ENCODE results near the gene MAP10. TPM values are rescaled to one million over a fixed set of nuclear protein-coding genes. Genes with fewer than 3 reads are reported as not detected.

Gene MAP10
- total RNA-seq, 1 experiment from 2014 or later: 2.7 TPM

- ChIA-PET POLR2A (no interaction called here), CTCF (no interaction called here)
- H3K27me3 Mint-ChIP-seq (ENCODE audit: low read depth): no peaks in the 10 kb centered on the region; the same call in 1 of the 2 replicates
- DNase-seq (ENCODE audit: low spot score) (no peak), ATAC-seq (no peak)
- H3K36me3 Mint-ChIP-seq: no peaks in the 10 kb centered on the region
- H3K27ac Mint-ChIP-seq: no peak overlapping the region
- H3K4me1 Mint-ChIP-seq: no peaks in the 10 kb centered on the region
- no peak for TF ChIP-seq FOXK1 (CRISPR knock-in tag; IDR thresholded peaks at IDR 0.05)
- no peak for TF ChIP-seq TEAD1 (CRISPR knock-in tag; IDR thresholded peaks at IDR 0.05)
- no peak for TF ChIP-seq EMX1 (CRISPR knock-in tag; IDR thresholded peaks at IDR 0.05)
- no peak for TF ChIP-seq CTCF (IDR thresholded peaks at IDR 0.05)
- no peaks in the 10 kb centered on the region for H3K9me3 Mint-ChIP-seq
- no peak overlapping the region for H3K4me3 Mint-ChIP-seq
Observed at GRCh38 chr1:232851532-232851931, 46.3 kb downstream of the MAP10 start.

GRCh38 chr1:232853994-232854797 is 49.0 kb downstream of the MAP10 start:
- DNase-seq (ENCODE audit: low spot score): no peak
- Mint-ChIP-seq H3K27ac (no peak overlapping the region), H3K9me3 (no peaks in the 10 kb centered on the region), H3K36me3 (no peaks in the 10 kb centered on the region), H3K4me1 (no peaks in the 10 kb centered on the region), H3K4me3 (no peak overlapping the region), H3K27me3 (ENCODE audit: low read depth) (no peaks in the 10 kb centered on the region)
- CTCF ChIA-PET: interaction anchor here (1.0 kb wide), 1 partner anchor 26 kb away, joined by 3 read pairs; no protein-coding TSS in a partner anchor
- POLR2A ChIA-PET: no interaction called here
- ATAC-seq: no peak
- TF ChIP-seq IRF1 (CRISPR knock-in tag; IDR thresholded peaks at IDR 0.05) (no peak), NFYB (CRISPR knock-in tag; conservative IDR thresholded peaks at IDR 0.05; ENCODE audit: low read depth) (no peak), CBFB (CRISPR knock-in tag; IDR thresholded peaks at IDR 0.05; ENCODE audit: low read depth) (no peak), ESRRA (CRISPR knock-in tag; IDR thresholded peaks at IDR 0.05; ENCODE audit: borderline replicate concordance) (no peak), PRDM15 (CRISPR knock-in tag; IDR thresholded peaks at IDR 0.05) (no peak), E2F5 (CRISPR knock-in tag; IDR thresholded peaks at IDR 0.05) (no peak)

GRCh38 chr1:232854798-232855159 is 49.6 kb downstream of the MAP10 start:
- ChIA-PET CTCF (interaction anchor here (1.0 kb wide), 1 partner anchor 26 kb away, joined by 3 read pairs; no protein-coding TSS in a partner anchor), POLR2A (no interaction called here)
- Mint-ChIP-seq H3K4me1 (no peaks in the 10 kb centered on the region), H3K4me3 (no peak overlapping the region), H3K9me3 (no peaks in the 10 kb centered on the region), H3K27me3 (ENCODE audit: low read depth) (no peaks in the 10 kb centered on the region), H3K27ac (no peak overlapping the region), H3K36me3 (no peaks in the 10 kb centered on the region)
- ATAC-seq (no peak), DNase-seq (ENCODE audit: low spot score) (no peak)
- no peak for TF ChIP-seq ZNF425 (CRISPR knock-in tag; conservative IDR thresholded peaks at IDR 0.05)
- no peak for TF ChIP-seq TEAD4 (CRISPR knock-in tag; IDR thresholded peaks at IDR 0.05)
- TF ChIP-seq HMGA2 (CRISPR knock-in tag; IDR thresholded peaks at IDR 0.05): no peak
- TF ChIP-seq ZNF219 (CRISPR knock-in tag; IDR thresholded peaks at IDR 0.05; ENCODE audit: borderline replicate concordance): no peak
- no peak for TF ChIP-seq SOX15 (CRISPR knock-in tag; IDR thresholded peaks at IDR 0.05)
- no peak for TF ChIP-seq NR3C1 (CRISPR knock-in tag; conservative IDR thresholded peaks at IDR 0.05; ENCODE audit: low read depth)
- TF ChIP-seq ZNF532 (CRISPR knock-in tag; IDR thresholded peaks at IDR 0.05; ENCODE audit: borderline replicate concordance): no peak
- no peak for TF ChIP-seq ZNF317 (CRISPR knock-in tag; IDR thresholded peaks at IDR 0.05; ENCODE audit: borderline replicate concordance, low read depth)
- no peak for TF ChIP-seq FOXK1 (CRISPR knock-in tag; IDR thresholded peaks at IDR 0.05)

All from WTC11 (cell line).